IMR-90 (cell line): ENCODE results near the gene ADAMTS16. TPM values are rescaled to one million over a fixed set of nuclear protein-coding genes. Genes with fewer than 3 reads are reported as not detected.

Experiments
- ATAC-seq: fragments of 200-7000 bp; cut with Tn5 transposase; 2 replicates; pipeline ENCODE4 v1.9.1; 2020; ENCODE audit warnings: low read depth, mild to moderate bottlenecking, moderate library complexity
- BruUV-seq: library from RNA; stranded (reverse); fragments of 400-500 nt; replicated peaks from 2 replicates; lab custom pipeline; 2021; lab: Mats Ljungman, UMichigan
- CTCF ChIA-PET: fragments of 300-600 bp; formaldehyde crosslinking; extraction: SDS; loops from one replicate; lab custom pipeline; 2021; ENCODE audit warnings: antibody characterized with exemption; lab: Yijun Ruan, JAX
- POLR2A ChIA-PET: fragments of 300-600 bp; sonication (Branson Sonifier 250); formaldehyde crosslinking; loops from one replicate; lab custom pipeline; 2022; ENCODE audit warnings: antibody characterized with exemption; ENCODE audit not compliant: unreplicated experiment; lab: Charles Lee
- DNase-seq: peaks from one replicate; pipeline ENCODE4 v3.0.0; 2013
- H2AFZ ChIP-seq: replicated peaks from 2 replicates; pipeline ENCODE3; 2013; ENCODE audit warnings: low read length, mild to moderate bottlenecking; ENCODE audit not compliant: poor library complexity
- H2AK5ac ChIP-seq: 2 replicates; pipeline ENCODE4 v1.6.1; 2013; ENCODE audit warnings: low read depth, low read length, inconsistent platforms
- H2AK9ac ChIP-seq: replicated peaks from 2 replicates; pipeline ENCODE3; 2013; ENCODE audit warnings: mild to moderate bottlenecking, low read depth, low read length, moderate library complexity; ENCODE audit not compliant: poor library complexity
- H2BK120ac ChIP-seq: 2 replicates; pipeline ENCODE4 v1.6.1; 2013; ENCODE audit warnings: low read depth, low read length, inconsistent platforms
- H2BK15ac ChIP-seq: 3 replicates; pipeline ENCODE4 v1.6.1; 2013; ENCODE audit warnings: low read depth, low read length, inconsistent platforms
- H2BK20ac ChIP-seq: 2 replicates; pipeline ENCODE4 v1.6.1; 2013; ENCODE audit warnings: low read depth, mild to moderate bottlenecking, inconsistent platforms, low read length, moderate library complexity
- H2BK5ac ChIP-seq: 2 replicates; pipeline ENCODE4 v1.6.1; 2013; ENCODE audit warnings: mild to moderate bottlenecking, low read depth, low read length, inconsistent platforms; ENCODE audit not compliant: poor library complexity, severe bottlenecking
- H3K14ac ChIP-seq: replicated peaks from 2 replicates; pipeline ENCODE4 v1.6.1; 2013; ENCODE audit warnings: low read depth, low read length, inconsistent platforms
- H3K18ac ChIP-seq: 2 replicates; pipeline ENCODE4 v1.6.1; 2013; ENCODE audit warnings: low read depth, low read length, control low read depth
- H3K23ac ChIP-seq: 2 replicates; pipeline ENCODE4 v1.6.1; 2013; ENCODE audit warnings: low read depth, low read length, inconsistent platforms
- H3K27ac ChIP-seq: 2 replicates; pipeline ENCODE4 v1.5.1; 2013; ENCODE audit warnings: mild to moderate bottlenecking, control low read depth, low read length; ENCODE audit not compliant: insufficient read depth
- H3K27me3 ChIP-seq: 2 replicates; pipeline ENCODE4 v1.6.1; 2013; ENCODE audit warnings: low read length; ENCODE audit not compliant: control insufficient read depth, insufficient read depth
- H3K36me3 ChIP-seq: 2 replicates; pipeline ENCODE4 v1.6.1; 2013; ENCODE audit warnings: low read length, mixed read lengths; ENCODE audit not compliant: control insufficient read depth, insufficient read depth
- H3K4ac ChIP-seq: 2 replicates; pipeline ENCODE4 v1.6.1; 2013; ENCODE audit warnings: low read depth, low read length, inconsistent platforms
- H3K4me1 ChIP-seq: 2 replicates; pipeline ENCODE4 v1.6.1; 2013; ENCODE audit warnings: low read length, mixed read lengths; ENCODE audit not compliant: control insufficient read depth, insufficient read depth
- H3K4me2 ChIP-seq: 2 replicates; pipeline ENCODE4 v1.6.1; 2013; ENCODE audit warnings: low read depth, mild to moderate bottlenecking, control low read depth, low read length, moderate library complexity
- H3K4me3 ChIP-seq: 2 replicates; pipeline ENCODE4 v1.5.1; 2013; ENCODE audit warnings: low read depth, mild to moderate bottlenecking, control low read depth, low read length, moderate library complexity; ENCODE audit not compliant: insufficient read depth
- H3K56ac ChIP-seq: 2 replicates; pipeline ENCODE4 v1.6.1; 2013; ENCODE audit warnings: low read length, inconsistent platforms; ENCODE audit not compliant: insufficient read depth; ENCODE audit errors: extremely low read depth
- H3K79me1 ChIP-seq, 2 experiments: 2 replicates each; pipeline ENCODE4 v1.6.1; 2013; ENCODE audit warnings: low read length in 2 of 2, inconsistent platforms in 1 of 2, low read depth in 1 of 2
- H3K9ac ChIP-seq: 2 replicates; pipeline ENCODE4 v1.6.1; 2013; ENCODE audit warnings: low read depth, low read length, control low read depth
- H3K9me1 ChIP-seq: 2 replicates; pipeline ENCODE4 v1.6.1; 2013; ENCODE audit warnings: low read length, inconsistent platforms; ENCODE audit not compliant: insufficient read depth
- H3K9me3 ChIP-seq: 2 replicates; pipeline ENCODE4 v1.6.1; 2013; ENCODE audit warnings: low read length; ENCODE audit not compliant: control insufficient read depth, insufficient read depth
- H4K20me1 ChIP-seq: 2 replicates; pipeline ENCODE4 v1.6.1; 2013; ENCODE audit warnings: low read length, inconsistent platforms; ENCODE audit not compliant: insufficient read depth
- H4K5ac ChIP-seq: 2 replicates; pipeline ENCODE4 v1.6.1; 2013; ENCODE audit warnings: mild to moderate bottlenecking, low read depth, low read length, control low read depth
- H4K8ac ChIP-seq, 2 experiments: 2 replicates each; pipeline ENCODE4 v1.6.1; 2013; ENCODE audit warnings: low read depth in 2 of 2, low read length in 2 of 2, control low read depth in 1 of 2, inconsistent platforms in 1 of 2
- H4K91ac ChIP-seq: 2 replicates; pipeline ENCODE4 v1.6.1; 2013; ENCODE audit warnings: low read depth, low read length, inconsistent platforms; ENCODE audit not compliant: insufficient read depth
- CEBPB ChIP-seq: IDR thresholded peaks from 2 replicates; pipeline ENCODE4 v1.6.1; 2012; ENCODE audit warnings: low read depth, low read length, improper control_type of control experiment
- MAZ ChIP-seq: IDR thresholded peaks from 2 replicates; pipeline ENCODE4 v1.6.1; 2012; ENCODE audit warnings: low read depth, mild to moderate bottlenecking, low read length, improper control_type of control experiment, moderate library complexity, borderline replicate concordance
- MXI1 ChIP-seq: IDR thresholded peaks from 2 replicates; pipeline ENCODE4 v1.6.1; 2012; ENCODE audit warnings: low read depth, mild to moderate bottlenecking, low read length, moderate library complexity, borderline replicate concordance
- RCOR1 ChIP-seq: IDR thresholded peaks from 2 replicates; pipeline ENCODE4 v1.6.1; 2012; ENCODE audit warnings: mild to moderate bottlenecking, low read length, improper control_type of control experiment; ENCODE audit not compliant: insufficient replicate concordance
- RFX5 ChIP-seq: IDR thresholded peaks from 2 replicates; pipeline ENCODE4 v1.8.0; 2012; ENCODE audit warnings: low read depth, mild to moderate bottlenecking, low read length, moderate library complexity
- SMC3 ChIP-seq: fragments of 150-350 bp; IDR thresholded peaks from 2 replicates; pipeline ENCODE4 v1.6.1; 2016; ENCODE audit warnings: low read depth, mild to moderate bottlenecking, antibody characterized with exemption, low read length, moderate library complexity
- WGBS, 2 experiments: methylation state at CpG; one replicate each; pipeline versions ENCODE4 v1.1.5 to v1.1.7; 2013; ENCODE audit warnings: missing lambda C conversion rate in 2 of 2; ENCODE audit not compliant: insufficient read length in 1 of 2; ENCODE audit errors: extremely low coverage in 2 of 2; 5-methylcytosine and 5-hydroxymethylcytosine counted together
- dilution Hi-C: fragments of 300-500 bp; cut with HindIII; formaldehyde crosslinking; loops from one replicate; pipeline ENCODE4 v1.14.3; 2018; ENCODE audit warnings: low sequenced_read_pairs; ENCODE audit not compliant: unreplicated experiment
- in situ Hi-C: fragments of 300-500 bp; cut with MboI; formaldehyde crosslinking; loops from 3 replicates; pipeline ENCODE4 v1.14.3; 2019; ENCODE audit warnings: low sequenced_read_pairs, inconsistent platforms, mixed read lengths
- intact Hi-C: fragments of 100-400 bp; cut with micrococcal nuclease; formaldehyde crosslinking; loops from 2 replicates; pipeline ENCODE4 v1.10.0; 2022
- polyA plus RNA-seq, 3 experiments: library from polyadenylated mRNA; depleted of rRNA; stranded (reverse); fragments of >200 nt; gene quantifications; 2 replicates each; pipeline ENCODE4 v1.2.3, GENCODE V29; 2012; ENCODE audit warnings: low replicate concordance in 1 of 3
- total RNA-seq: library from RNA; depleted of rRNA; stranded (reverse); fragments of >200 nt; gene quantifications from 2 replicates; pipeline ENCODE4 v1.2.3, GENCODE V29; 2012
- TF ChIP-seq, protein P1 (sequence below): fragments of 150-350 bp; IDR thresholded peaks from 2 replicates; pipeline ENCODE4 v1.6.1; 2016; ENCODE audit warnings: low read depth, mild to moderate bottlenecking, low read length, moderate library complexity, borderline replicate concordance

ADAMTS16 gene
- total and polyA plus RNA-seq, 2 of the 4 experiments (the other 2 are of a cell fraction) = 0.09 to 0.18 TPM

DNA sequence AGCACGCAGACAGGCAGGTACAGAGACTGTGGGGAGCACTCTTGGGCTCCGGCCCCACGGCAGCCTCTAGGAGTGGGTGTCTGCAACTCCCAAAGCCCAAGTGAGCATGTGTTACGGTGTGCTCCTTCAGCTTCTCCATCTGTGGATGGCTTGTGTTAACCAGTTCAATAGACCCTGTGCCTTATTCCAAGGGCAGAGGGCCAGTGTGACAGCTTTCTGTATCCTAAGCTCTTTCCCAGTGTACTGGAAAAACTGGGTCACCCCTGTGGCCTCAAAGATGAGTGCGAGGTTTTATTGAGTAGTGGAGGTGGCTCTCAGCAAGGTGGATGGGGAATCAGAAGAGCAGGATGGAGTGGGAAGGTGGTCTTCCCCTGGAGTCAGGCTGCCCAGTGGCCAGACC is 78.3 kb downstream of the ADAMTS16 start:
- WGBS, 2 experiments = no CpG with 5 or more reads among the region's 5 CpGs
- Histone ChIP-seq H3K27me3 (no peaks in the 10 kb centered on the region), H3K4ac (no peak overlapping the region), H3K4me1 (no peaks in the 10 kb centered on the region), H4K5ac (no peak overlapping the region), H4K8ac (no peak overlapping the region), H3K14ac (no peak overlapping the region), H3K9ac (no peak overlapping the region), H3K9me3 (peaks cover 10% of the 10 kb centered on the region), H3K36me3 (no peaks in the 10 kb centered on the region), H3K18ac (no peak overlapping the region), H3K23ac (no peak overlapping the region), H3K4me3 (no peak overlapping the region), H2BK120ac (no peak overlapping the region), H3K9me1 (no peaks in the 10 kb centered on the region), H2BK20ac (no peak overlapping the region), H3K56ac (no peak overlapping the region), H2BK15ac (no peak overlapping the region), H3K27ac (no peak overlapping the region), H2AK9ac (no peak overlapping the region), H2AFZ (no peak overlapping the region), H3K4me2 (no peak overlapping the region), H3K79me1 (no peaks in the 10 kb centered on the region), H2BK5ac (no peak overlapping the region), H4K91ac (no peak overlapping the region), H2AK5ac (no peak overlapping the region), H4K20me1 (no peaks in the 10 kb centered on the region)
- in situ Hi-C loops = no loop called here
- intact Hi-C loops = no loop called here
- no peak for TF ChIP-seq CEBPB
- TF ChIP-seq MAZ = no peak
- no peak for TF ChIP-seq RFX5
- TF ChIP-seq RCOR1 = no peak
- no peak for TF ChIP-seq SMC3
- TF ChIP-seq MXI1 = no peak
- TF ChIP-seq, protein P1, sequence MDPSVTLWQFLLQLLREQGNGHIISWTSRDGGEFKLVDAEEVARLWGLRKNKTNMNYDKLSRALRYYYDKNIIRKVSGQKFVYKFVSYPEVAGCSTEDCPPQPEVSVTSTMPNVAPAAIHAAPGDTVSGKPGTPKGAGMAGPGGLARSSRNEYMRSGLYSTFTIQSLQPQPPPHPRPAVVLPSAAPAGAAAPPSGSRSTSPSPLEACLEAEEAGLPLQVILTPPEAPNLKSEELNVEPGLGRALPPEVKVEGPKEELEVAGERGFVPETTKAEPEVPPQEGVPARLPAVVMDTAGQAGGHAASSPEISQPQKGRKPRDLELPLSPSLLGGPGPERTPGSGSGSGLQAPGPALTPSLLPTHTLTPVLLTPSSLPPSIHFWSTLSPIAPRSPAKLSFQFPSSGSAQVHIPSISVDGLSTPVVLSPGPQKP = no peak
- ChIA-PET POLR2A (no interaction called here), CTCF (no interaction called here)
- BruUV-seq = no TSS peak
- dilution Hi-C loops = no loop called here
- DNase-seq = no peak
- no peak for ATAC-seq
